Activated CD8-positive, alpha-beta memory T cell treated with anti-CD3 and anti-CD28 coated beads, Interleukin-2, amount 50 U/mL, for 24 hours (primary cell): ENCODE measurements around the gene C1QA.
"Not testable (repeated sequence)": the region's sequence is repeated elsewhere in the genome, so short reads cannot be mapped to it uniquely, and the experiment has no call there.

Experiments
- DNase-seq: peaks from one replicate; pipeline ENCODE4 v3.0.0-alpha.2; 2020; ENCODE audit errors: extremely low read depth

Gene C1QA

GRCh38 chr1:22673486-22674409 lies 37.3 kb downstream of the C1QA start:
- DNase-seq: no peak

GRCh38 chr1:22674410-22674749 lies 38.0 kb downstream of the C1QA start:
- DNase-seq: no peak

- DNase-seq: not testable (repeated sequence)
Observed at GRCh38 chr1:22676151-22676550, 39.7 kb downstream of the C1QA start.

- DNase-seq: no peak
Observed at GRCh38 chr1:22676916-22677583, 40.6 kb downstream of the C1QA start.

- no peak for DNase-seq
Observed at GRCh38 chr1:22677931-22678896, 41.8 kb downstream of the C1QA start.

DNA sequence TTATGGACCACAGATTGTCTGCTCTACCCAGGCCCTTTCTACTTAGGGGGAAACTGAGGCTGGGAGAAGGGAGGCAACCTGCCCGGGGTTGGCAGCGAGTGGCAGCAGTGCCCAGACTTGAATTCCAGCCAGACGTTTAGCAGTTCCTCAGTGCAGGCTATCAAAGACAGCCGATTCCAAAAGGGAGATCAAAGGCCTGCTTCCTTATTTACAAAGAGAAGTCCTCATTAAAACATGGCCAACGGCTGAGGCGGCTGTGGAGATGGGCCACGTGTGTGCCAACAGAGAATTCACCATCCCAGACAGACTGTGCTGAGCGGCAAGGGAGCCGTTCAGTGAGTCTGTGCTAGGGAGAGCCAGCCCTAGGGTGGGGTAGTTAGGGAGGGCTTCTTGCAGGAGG lies 44.3 kb downstream of the C1QA start:
- DNase-seq: no peak

DNA sequence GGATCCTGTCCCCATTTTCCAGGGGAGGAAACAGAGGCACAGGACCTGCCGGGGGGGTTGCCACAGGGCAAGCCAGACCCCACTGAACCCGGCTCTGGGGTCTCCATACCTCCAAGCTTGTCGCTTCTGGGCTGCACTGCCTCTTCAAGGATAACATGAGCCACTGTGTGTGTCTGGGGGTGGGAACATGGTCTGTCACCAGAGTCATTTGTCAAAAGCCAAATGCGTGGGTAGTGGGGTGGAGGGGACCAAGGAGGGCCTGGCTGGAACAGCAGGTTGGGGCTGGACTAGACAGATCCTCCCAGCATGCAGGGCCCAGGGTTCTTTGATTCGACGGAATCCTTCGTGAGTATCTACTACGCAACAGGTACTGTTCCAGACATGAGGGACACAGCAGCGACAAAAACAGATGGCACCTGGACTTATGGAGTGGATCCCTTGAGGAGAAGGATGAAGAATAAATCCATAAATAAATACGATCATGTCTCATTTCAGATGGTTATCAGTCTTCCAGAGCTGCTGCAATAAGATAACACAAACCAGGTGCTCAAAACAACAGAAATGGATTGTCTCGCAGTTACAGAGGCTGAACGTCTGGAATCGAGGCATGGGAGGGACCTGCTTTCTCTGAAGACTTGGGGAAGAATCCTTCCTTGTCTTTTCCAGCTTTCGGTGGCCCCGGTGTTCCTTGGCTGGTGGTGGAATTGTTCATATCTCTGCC lies 45.3 kb downstream of the C1QA start:
- DNase-seq: no peak

GRCh38 chr1:22683547-22683946 lies 47.1 kb downstream of the C1QA start:
- DNase-seq: no peak

DNA sequence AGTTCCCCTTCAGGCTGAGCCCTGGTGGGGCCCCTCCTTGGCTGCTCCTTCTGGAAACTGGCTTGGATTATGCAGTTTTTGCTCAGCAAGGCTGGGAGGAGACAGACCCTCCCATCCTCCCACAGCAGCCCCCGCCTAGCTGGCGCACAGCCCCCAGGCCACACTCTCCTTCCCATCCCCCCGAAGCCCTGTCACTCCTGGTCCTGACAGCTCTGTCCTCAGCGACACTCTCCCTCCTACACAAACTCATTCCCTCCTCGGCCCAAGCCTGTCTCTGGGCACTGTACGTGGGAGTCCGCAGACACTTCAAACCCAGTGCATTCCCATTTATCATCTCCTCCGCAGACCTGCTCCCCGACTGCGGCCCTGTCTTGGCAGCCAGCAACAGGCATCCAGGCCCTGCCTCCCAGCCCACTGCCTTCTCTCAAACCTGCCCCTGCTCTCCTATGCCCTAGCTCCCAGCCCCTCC lies 49.2 kb downstream of the C1QA start:
- DNase-seq: no peak

GRCh38 chr1:22687191-22687590 lies 50.8 kb downstream of the C1QA start:
- no peak for DNase-seq

DNA sequence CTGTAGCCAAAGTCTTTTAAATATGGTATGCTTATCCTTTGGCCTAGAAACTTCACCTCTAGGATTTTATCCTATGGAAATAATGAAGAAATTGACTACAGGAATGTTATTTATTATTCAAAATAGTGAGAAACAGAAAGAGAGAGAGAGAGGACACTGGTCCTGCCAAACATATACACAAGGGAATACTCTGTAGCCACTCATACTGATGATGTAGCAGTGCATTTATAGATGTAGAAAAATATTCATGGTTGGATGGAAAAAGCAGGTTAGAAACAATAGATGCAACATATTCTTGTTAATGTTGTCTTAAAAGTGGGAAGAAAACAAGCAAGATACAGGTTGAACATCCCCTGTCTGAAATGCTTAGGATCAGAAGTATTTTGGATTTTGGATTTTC lies 52.0 kb downstream of the C1QA start:
- DNase-seq: no peak
